ENCODE results near the gene STK32B.
"Not testable (repeated sequence)": the region's sequence is repeated elsewhere in the genome, so short reads cannot be mapped to it uniquely, and the experiment has no call there.

The STK32B gene

GRCh38 chr4:5424901-5425300 is 373.6 kb downstream of the STK32B start:
- no peak for TF ChIP-seq CTCF (conservative IDR thresholded peaks at IDR 0.05; ENCODE audit: low read depth, low read length)
- H3K4me3 ChIP-seq (ENCODE audit: low read depth, low read length), result no peak overlapping the region
- DNase-seq (ENCODE audit: low read depth), result no peak

GRCh38 chr4:5429747-5430146 is 378.5 kb downstream of the STK32B start:
- no peak overlapping the region for H3K4me3 ChIP-seq (ENCODE audit: low read depth, low read length)
- no peak for DNase-seq (ENCODE audit: low read depth)
- TF ChIP-seq CTCF (conservative IDR thresholded peaks at IDR 0.05; ENCODE audit: low read depth, low read length), result no peak

- DNase-seq (ENCODE audit: low read depth), result no peak
- no peak overlapping the region for H3K4me3 ChIP-seq (ENCODE audit: low read depth, low read length)
- no peak for TF ChIP-seq CTCF (conservative IDR thresholded peaks at IDR 0.05; ENCODE audit: low read depth, low read length)
These were observed 381.9 kb downstream of the STK32B start for GRCh38 chr4:5433196-5433595.

- no peak for DNase-seq (ENCODE audit: low read depth)
- no peak overlapping the region for H3K4me3 ChIP-seq (ENCODE audit: low read depth, low read length)
- no peak for TF ChIP-seq CTCF (conservative IDR thresholded peaks at IDR 0.05; ENCODE audit: low read depth, low read length)
These were observed 383.9 kb downstream of the STK32B start for GRCh38 chr4:5435201-5435600.

GRCh38 chr4:5435823-5436222 is 384.5 kb downstream of the STK32B start:
- no peak for DNase-seq (ENCODE audit: low read depth)
- H3K4me3 ChIP-seq (ENCODE audit: low read depth, low read length), result no peak overlapping the region
- no peak for TF ChIP-seq CTCF (conservative IDR thresholded peaks at IDR 0.05; ENCODE audit: low read depth, low read length)

- DNase-seq (ENCODE audit: low read depth); H3K4me3 ChIP-seq (ENCODE audit: low read depth, low read length): not testable (repeated sequence)
These were observed 392.9 kb downstream of the STK32B start for GRCh38 chr4:5443976-5444802.

- H3K4me3 ChIP-seq (ENCODE audit: low read depth, low read length), result no peak overlapping the region
- TF ChIP-seq CTCF (conservative IDR thresholded peaks at IDR 0.05; ENCODE audit: low read depth, low read length), result no peak
- no peak for DNase-seq (ENCODE audit: low read depth)
These were observed 393.7 kb downstream of the STK32B start for GRCh38 chr4:5444918-5445517.
